GM18909 (cell line): ENCODE measurements around the gene DOCK8.

Source experiments
- ATAC-seq: cut with Tn5 transposase; IDR thresholded peaks from one replicate; pipeline ENCODE4 v1.9.1; 2021; ENCODE audit warnings: mild to moderate bottlenecking; ENCODE audit not compliant: unreplicated experiment, poor library complexity

Gene DOCK8

DNA sequence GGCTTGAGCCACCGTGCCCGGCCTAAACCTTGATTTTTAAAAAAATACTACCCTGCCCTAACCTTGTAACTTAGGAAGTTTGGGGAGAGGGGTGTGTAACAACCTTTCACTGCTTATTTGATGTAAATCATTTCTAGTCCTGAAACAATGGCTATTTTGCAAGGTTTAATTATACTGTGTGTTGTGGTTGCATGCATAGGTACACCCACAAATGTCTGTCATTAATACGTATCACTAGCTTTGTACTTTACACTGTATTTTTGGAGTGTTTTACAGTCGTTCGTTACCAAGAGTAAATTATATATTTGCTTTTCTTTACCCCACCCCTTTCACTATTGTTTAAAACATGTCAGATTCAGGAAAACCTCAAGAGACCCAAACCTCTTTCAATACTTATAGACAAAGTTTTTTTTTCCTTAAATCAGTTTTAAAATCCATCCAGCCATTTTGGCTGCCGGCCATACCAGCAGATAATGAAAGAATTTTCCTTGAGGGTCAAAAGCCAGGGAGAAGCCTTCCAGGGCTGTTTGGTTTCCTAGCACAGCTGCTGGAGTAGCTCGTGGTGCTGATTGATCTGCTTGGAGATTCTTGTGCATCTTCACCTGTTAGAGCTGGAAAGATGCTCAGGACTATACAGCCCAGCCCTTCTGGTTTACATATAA lies 50.7 kb downstream of the DOCK8 start:
- no peak for ATAC-seq

- no peak for ATAC-seq
Measured at GRCh38 chr9:266228-266627, 51.6 kb downstream of the DOCK8 start.

DNA sequence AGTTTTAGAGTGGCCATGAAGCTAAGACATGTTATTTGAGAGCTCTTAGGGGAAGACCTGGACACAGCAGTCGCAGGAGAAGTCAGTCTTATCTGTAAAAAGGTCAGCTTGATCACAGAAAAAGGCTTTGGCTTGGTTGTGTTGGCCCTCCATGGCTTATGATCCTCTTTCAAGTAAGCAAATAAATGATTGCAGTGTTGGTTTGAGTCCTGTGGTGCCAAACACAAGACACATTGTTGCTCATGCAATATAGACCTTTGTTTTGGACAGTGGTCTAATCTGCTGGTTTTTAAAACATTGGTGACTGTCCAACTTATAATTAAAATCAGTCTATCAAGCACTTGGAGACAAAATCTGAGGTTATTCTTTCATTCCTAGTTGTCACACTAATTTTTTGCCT lies 54.0 kb downstream of the DOCK8 start:
- no peak for ATAC-seq

GRCh38 chr9:269081-269711 lies 54.5 kb downstream of the DOCK8 start:
- ATAC-seq = no peak

GRCh38 chr9:270657-271237 lies 56.1 kb downstream of the DOCK8 start:
- ATAC-seq = no peak

DNA sequence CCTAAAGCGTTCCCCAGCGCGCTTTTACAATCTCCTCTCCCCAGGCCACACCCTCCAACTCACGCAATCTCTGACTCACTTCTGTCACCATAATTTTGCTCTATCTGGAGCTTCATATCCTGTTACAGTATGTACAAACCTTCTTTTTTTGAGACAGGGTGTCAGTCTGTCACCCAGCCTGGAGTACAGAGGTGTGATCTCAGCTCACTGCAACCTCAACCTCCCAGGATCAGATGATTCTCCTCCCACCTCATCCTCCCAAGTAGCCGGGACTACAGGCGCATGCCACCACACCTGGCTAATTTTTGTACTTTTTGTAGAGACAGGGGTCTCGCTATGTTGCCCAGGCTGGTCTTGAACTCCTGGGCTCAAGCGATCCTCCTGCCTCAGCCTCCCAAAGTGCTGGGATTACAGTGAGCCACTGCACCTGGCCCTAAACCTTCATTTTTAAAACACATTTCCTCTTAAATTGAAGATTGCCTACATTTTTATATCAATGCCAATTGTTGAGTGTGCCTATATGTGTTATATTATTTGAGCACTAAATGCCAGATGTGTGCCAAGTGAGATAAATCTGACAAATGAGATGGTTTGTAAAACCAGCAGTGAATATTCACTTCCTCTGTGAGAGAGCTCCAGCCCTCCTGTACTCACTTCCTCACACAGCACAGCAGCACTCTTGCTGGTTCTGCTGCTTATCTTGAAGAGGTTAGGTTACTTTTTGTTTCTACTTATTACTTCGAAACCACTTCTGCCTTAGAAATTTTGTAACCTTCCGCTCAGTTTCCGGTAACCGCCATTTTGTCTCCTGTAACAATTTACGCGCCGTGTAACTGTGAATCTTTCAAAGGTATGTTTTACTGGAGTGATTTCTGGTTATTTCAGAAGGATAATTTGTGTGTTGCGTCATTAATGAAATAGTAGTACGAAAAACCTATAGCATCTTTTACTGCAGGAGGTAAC lies 57.9 kb downstream of the DOCK8 start:
- peak; percentile 99 for ATAC-seq

- ATAC-seq = no peak
Measured at GRCh38 chr9:274406-274805, 59.7 kb downstream of the DOCK8 start.

GRCh38 chr9:277601-278295 lies 63.1 kb downstream of the DOCK8 start:
- no peak for ATAC-seq

DNA sequence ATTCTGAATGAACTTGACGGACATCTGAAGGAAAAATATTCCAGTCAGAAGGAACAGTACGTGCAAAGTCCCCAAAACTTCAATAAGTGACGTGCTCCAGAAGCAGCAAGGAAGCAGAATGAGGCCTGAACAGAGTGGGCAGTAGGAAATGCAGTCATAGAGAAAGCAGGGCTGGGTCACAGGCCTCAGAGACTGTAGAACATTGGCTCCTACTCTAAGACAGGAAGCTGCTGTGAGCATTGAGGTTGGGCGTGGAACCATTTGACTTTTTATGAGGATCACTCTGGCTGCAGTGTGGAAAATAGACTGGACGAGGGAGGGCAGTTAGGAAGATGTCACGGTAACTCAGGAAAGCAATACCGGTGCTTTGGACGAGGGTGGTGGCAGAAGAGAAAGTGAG lies 64.0 kb downstream of the DOCK8 start:
- no peak for ATAC-seq

GRCh38 chr9:279674-280073 lies 65.0 kb downstream of the DOCK8 start:
- ATAC-seq = no peak

DNA sequence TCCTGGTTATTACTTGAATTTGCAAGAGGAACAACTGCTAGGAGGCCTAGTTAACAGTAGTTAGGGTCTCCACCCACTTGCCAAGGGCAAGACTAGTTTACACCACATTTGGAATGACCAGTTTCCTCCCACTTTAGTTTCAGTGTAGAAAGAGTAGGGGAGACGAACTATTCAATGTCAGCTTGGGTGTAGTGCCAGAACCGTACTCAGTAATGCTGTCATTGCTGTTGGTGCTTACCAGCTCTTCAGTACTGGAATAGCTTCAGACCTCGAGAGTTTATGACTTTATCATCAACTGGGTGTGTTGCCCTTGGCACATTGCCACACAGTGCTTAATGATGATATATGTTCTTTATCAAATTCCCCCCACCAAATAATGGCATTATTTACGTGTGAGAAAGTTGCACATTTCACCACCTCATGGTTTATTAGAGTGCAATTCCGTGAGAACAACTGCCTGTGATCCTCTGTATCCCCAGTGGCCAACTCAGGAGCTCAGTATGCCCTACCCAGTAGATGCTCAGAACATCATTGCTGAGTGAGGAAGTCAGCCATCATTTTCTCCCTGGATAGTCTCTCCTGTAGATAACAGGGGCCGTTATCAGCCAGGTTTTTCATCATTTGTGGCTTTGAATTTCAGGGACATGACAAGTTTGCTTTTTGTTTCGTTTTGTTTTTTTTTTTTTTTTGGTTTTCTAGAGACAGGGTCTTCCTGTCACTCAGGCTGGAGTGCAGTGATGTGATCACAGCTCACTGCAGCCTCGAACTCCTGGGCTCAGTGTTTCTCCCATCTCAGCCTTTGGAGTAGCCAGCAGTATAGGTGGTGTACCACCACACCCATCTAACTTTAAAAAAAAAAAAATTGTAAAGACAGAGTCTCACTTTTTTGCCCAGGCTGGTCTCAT lies 67.3 kb downstream of the DOCK8 start:
- no peak for ATAC-seq

DNA sequence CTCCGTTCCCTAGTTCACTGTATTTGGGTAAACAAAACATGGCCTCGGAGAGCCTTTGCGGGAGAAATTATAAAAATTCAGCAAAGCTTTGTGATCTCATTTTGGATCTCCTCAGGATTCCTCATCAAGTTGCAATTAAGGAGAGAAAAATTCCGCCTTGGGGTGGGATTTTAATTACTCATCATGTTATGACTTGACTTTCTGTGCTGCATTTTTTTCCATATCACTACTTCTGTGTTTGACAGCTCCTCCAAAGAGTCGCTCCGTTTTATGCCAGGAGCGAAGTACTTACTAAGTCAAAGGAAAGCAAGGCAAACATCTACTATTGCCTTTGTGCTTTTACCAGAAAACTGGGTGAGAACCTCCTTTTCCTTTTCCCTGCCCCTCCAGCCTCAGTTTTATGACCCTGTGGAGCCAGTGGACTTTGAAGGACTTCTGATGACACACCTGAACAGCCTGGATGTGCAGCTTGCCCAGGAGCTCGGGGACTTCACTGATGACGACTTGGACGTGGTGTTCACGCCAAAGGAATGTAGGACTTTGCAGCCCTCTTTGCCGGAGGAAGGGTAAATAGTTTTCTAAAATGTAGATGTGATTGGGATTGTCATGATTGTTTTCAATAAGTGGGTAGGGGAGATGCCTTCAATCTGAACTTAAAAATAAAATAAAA lies 71.5 kb downstream of the DOCK8 start:
- ATAC-seq = no peak

DNA sequence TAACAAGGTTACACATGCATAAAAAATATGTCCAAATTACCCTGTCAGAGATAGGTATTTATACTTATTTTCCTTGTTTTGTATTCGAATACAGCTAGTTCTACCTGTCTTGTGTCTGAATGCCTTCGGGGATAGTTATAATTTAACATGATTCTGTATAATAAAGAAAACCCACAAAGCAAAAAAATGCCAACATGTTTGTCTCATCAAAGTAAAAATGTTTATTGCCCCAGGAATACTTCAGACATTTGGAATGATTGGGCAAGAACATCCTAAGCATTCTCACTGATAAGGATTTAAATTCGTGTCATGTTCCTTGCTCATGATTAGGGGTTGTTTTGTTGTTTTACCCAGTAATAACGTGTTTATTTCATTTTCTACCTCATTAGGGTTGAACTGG lies 74.5 kb downstream of the DOCK8 start:
- no peak for ATAC-seq

GRCh38 chr9:292915-293314 lies 78.2 kb downstream of the DOCK8 start:
- no peak for ATAC-seq

DNA sequence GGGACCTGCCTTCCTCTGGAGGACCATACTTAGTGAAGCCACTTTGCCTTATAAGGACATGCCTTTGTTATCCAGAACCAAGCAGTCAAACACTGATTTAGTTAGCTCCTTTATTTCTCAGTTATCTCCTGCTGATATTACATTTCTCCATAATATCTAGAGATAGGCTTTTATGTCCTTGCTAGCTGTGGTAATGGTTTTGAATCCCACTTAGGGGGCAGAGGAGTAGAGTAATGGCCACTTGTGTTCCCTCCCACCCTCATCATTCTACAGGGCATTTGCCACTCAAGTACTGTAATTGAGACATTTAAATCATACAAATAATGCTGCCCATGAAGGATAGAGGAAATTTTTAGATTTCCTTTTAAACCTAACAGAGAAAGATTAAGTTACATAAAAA lies 80.9 kb downstream of the DOCK8 start:
- ATAC-seq = no peak

DNA sequence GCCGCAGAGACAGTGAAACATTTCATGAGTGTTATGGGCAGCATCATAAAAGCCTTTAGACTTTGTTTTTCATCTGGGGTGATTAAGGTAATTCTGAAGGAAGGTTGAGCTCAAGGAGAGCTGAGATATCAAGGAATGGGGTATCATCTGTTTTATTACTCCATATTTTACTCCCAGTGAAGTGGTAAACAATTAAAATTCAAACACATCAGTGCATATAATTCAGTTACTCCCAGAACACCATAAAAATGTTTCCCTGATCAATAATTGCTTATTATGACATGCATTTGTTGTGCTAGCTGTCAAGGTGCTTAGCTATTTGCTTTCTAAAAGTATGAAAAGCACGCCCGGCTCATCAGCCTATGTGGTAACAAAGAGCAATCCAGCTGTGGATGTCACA lies 81.7 kb downstream of the DOCK8 start:
- ATAC-seq = no peak

GRCh38 chr9:297104-297972 lies 82.7 kb downstream of the DOCK8 start:
- ATAC-seq = peak; percentile 99

DNA sequence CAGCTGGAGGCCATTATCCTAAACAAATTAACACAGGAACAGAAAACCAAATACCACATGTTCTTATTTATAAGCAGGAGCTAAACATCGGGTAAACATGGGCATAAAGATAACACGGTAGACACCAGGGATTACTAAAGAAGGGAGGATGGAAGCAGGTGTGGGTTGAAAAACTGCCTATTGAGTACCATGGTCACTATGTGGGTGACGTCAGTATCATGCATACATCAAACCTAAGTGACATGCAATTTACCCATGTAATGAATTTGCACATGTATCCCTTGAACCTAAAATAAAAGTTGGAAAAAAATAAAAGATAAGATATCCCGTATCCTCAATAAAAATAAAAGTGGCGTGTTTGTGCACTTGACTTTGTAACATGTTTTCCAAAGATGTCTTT lies 88.8 kb downstream of the DOCK8 start:
- ATAC-seq = no peak
